ENCODE measurements around the gene APOM.

The APOM gene

DNA sequence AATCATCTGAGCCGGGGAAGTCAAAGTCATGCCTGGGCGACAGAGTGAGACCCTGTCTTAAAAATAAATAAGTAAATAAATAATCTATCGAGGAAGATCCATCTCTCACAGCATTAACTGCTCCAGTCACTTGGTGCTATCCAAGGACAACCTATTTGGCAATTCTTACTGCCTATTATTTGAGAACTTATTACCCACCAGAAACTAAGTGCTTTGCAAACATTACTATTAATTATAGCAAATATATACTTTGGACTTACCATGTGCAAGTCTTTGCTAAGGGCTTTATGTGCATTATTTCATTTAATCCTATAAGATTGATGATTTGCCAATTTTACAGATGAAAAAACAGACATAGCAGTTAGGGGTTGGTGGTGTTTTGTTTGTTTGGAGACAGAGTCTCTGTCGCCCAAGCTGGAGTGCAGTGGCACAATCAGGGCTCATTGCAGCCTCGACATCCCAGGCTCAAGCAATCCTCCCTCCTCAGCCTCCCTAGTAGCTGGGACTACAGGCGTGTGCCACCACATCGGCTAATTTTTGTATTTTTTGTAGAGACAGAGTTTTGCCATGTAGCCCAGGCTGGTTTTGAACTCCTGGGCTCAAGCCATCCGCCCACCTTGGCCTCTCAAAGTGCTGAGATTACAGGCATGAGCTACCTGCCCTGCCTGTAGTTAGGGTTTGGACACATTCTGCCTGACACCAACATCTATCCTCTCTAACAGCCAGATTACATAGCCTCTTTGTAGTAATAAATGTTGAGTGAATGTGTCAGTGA is 933 bp upstream of the APOM start:
- no peak for DNase-seq (ENCODE audit: low read depth, low spot score)
- in situ Hi-C loops (cut with HindIII; ENCODE audit: low sequenced_read_pairs), result no loop called here
- TF ChIP-seq, protein P1, sequence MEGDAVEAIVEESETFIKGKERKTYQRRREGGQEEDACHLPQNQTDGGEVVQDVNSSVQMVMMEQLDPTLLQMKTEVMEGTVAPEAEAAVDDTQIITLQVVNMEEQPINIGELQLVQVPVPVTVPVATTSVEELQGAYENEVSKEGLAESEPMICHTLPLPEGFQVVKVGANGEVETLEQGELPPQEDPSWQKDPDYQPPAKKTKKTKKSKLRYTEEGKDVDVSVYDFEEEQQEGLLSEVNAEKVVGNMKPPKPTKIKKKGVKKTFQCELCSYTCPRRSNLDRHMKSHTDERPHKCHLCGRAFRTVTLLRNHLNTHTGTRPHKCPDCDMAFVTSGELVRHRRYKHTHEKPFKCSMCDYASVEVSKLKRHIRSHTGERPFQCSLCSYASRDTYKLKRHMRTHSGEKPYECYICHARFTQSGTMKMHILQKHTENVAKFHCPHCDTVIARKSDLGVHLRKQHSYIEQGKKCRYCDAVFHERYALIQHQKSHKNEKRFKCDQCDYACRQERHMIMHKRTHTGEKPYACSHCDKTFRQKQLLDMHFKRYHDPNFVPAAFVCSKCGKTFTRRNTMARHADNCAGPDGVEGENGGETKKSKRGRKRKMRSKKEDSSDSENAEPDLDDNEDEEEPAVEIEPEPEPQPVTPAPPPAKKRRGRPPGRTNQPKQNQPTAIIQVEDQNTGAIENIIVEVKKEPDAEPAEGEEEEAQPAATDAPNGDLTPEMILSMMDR (IDR thresholded peaks at IDR 0.05; ENCODE audit: low read depth, low read length), result no peak
- no peak overlapping the region for H3K4me3 ChIP-seq (ENCODE audit: low read depth, low read length)

GRCh38 chr6:31657406-31658157 is 1.9 kb downstream of the APOM start:
- H3K4me3 ChIP-seq (ENCODE audit: low read depth, low read length), result no peak overlapping the region
- no peak for DNase-seq (ENCODE audit: low read depth, low spot score)
- TF ChIP-seq, protein P1 (IDR thresholded peaks at IDR 0.05; ENCODE audit: low read depth, low read length), result no peak
- in situ Hi-C loops (cut with HindIII; ENCODE audit: low sequenced_read_pairs), result no loop called here

DNA sequence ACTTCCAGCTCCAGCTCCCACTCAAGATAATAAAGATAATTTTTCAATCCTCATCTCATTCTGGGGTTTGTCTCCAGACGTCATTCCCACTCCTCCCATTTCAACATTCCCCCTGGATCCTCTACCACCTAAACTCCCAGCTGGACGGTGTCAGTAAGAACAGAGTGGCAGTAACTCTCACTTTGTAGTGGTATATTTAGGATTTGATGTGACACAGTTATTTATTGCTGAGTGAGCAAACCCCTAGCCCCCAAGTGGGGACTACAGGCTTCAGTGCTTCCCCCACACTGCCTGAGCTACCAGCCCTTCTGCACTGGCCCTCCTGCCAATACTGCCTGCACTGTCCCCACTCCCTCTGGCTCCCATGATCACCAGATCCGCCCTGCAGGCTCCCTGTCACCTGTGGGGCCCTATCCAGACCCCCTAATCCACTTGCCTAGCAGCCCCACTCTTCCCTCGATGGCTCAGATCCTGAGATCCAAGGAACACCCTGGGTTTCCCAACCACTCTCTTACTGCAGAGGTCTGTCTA is 2.5 kb downstream of the APOM start:
- in situ Hi-C loops (cut with HindIII; ENCODE audit: low sequenced_read_pairs), result no loop called here
- TF ChIP-seq, protein P1 (IDR thresholded peaks at IDR 0.05; ENCODE audit: low read depth, low read length), result no peak
- DNase-seq (ENCODE audit: low read depth, low spot score), result no peak
- H3K4me3 ChIP-seq (ENCODE audit: low read depth, low read length), result no peak overlapping the region

GRCh38 chr6:31658983-31659648 is 3.4 kb downstream of the APOM start:
- in situ Hi-C loops (cut with HindIII; ENCODE audit: low sequenced_read_pairs), result no loop called here
- H3K4me3 ChIP-seq (ENCODE audit: low read depth, low read length), result peak overlapping the region; percentile 61
- TF ChIP-seq, protein P1 (IDR thresholded peaks at IDR 0.05; ENCODE audit: low read depth, low read length), result no peak
- no peak for DNase-seq (ENCODE audit: low read depth, low spot score)

GRCh38 chr6:31659649-31660380 is 4.1 kb downstream of the APOM start:
- TF ChIP-seq, protein P1 (IDR thresholded peaks at IDR 0.05; ENCODE audit: low read depth, low read length), result no peak
- H3K4me3 ChIP-seq (ENCODE audit: low read depth, low read length), result peak overlapping the region; percentile 61
- in situ Hi-C loops (cut with HindIII; ENCODE audit: low sequenced_read_pairs), result no loop called here
- DNase-seq (ENCODE audit: low read depth, low spot score), result no peak
